ENCODE results near the gene SLC25A34.

DNA sequence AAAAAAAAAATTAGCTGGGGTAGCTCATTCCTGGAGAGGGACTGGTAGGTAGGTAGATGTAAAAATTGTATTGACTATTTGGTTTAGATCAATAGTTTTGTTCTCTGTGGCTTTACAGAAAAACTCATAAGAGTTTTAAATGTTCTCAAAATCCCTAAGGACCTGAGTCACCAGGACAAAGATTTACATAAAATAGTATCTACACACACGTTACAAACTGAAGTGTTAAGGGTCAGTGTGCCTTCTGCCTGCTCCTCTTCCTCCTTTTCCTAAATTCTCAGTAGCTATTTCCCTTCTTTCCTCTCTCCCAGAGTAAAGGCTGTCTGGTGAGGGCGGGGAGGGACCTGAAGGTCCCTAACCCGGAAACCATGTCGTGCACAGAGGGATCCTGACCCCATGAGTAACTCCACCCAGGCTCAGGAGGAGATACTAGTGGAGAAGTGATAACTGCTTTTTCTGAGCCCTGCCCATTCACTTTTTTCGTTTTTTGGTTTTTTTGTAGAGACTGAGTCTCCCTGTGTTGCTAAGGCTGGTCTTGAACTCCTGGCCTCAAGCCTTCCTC, 43.9 kb upstream of the SLC25A34 start:
- TF ChIP-seq, protein P1, sequence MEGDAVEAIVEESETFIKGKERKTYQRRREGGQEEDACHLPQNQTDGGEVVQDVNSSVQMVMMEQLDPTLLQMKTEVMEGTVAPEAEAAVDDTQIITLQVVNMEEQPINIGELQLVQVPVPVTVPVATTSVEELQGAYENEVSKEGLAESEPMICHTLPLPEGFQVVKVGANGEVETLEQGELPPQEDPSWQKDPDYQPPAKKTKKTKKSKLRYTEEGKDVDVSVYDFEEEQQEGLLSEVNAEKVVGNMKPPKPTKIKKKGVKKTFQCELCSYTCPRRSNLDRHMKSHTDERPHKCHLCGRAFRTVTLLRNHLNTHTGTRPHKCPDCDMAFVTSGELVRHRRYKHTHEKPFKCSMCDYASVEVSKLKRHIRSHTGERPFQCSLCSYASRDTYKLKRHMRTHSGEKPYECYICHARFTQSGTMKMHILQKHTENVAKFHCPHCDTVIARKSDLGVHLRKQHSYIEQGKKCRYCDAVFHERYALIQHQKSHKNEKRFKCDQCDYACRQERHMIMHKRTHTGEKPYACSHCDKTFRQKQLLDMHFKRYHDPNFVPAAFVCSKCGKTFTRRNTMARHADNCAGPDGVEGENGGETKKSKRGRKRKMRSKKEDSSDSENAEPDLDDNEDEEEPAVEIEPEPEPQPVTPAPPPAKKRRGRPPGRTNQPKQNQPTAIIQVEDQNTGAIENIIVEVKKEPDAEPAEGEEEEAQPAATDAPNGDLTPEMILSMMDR (IDR thresholded peaks at IDR 0.05), result no peak
- no peak for TF ChIP-seq POLR2A (IDR thresholded peaks at IDR 0.05)

Data from suprapubic skin (tissue), 3 donors.